PFSK-1 (cell line): ENCODE data around the gene ABHD6.

Experiments
- FOXP2 ChIP-seq: optimal IDR thresholded peaks from 2 replicates; pipeline ENCODE3; 2011; ENCODE audit warnings: borderline replicate concordance, control low read depth, inconsistent platforms; ENCODE audit not compliant: insufficient read depth; ENCODE audit errors: extremely low read length, extremely low read depth
- POLR2AphosphoS5 ChIP-seq: IDR thresholded peaks from 2 replicates; pipeline ENCODE4 v1.6.1; 2012; ENCODE audit warnings: low read depth, mild to moderate bottlenecking, control low read depth, low read length, moderate library complexity
- SIN3A ChIP-seq: IDR thresholded peaks from 2 replicates; pipeline ENCODE4 v1.6.1; 2012; ENCODE audit warnings: mild to moderate bottlenecking, low read length, moderate library complexity, borderline replicate concordance; ENCODE audit not compliant: insufficient read depth
- TF ChIP-seq, protein P1 (sequence below), 2 experiments: IDR thresholded peaks; 2 replicates each; pipeline versions ENCODE4 v1.6.1 to v1.8.0; 2011 to 2012; ENCODE audit warnings: low read depth in 2 of 2, low read length in 2 of 2, control low read depth in 1 of 2, inconsistent platforms in 1 of 2, mild to moderate bottlenecking in 1 of 2, moderate library complexity in 1 of 2; ENCODE audit not compliant: insufficient read depth in 1 of 2

DNA sequence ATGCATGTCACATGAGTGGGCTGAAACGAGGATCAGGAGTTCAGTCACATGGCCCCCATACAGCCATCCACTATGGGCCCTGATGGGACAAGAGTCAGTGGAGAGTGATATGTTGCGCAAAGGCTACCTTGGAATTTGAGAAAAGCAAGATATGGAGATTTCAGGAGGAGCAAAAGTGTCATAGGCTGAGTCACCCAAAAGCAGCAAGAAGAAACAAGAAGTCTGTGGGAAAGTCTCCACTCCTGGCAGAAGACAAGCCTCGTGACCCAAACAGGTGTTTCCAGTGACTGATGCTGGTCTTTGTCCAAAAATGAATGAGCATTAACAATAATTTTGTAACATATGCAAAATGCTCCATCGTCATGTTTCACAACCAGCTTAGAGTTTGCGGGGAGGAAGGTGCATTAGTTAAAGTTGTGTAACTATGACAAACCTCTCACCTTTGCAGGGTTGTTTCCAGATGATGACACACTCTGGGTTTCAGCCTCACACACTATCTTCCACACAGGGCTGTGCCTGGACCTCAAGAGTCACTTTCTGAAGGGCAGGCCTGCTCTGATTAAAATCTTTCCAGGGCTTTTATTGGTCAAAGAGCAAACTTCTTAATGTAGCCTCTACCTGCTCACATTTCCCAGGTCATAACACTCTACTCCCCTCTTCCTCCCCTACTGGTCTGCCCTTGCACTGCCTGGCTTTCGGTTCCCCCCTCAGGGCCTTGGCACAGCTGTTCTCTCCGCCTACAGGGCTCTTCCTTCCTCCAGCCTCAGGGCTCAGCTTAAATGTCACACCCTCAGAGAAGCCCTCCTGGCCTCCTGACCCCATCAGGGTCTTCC is 22.9 kb upstream of the ABHD6 start:
- TF ChIP-seq SIN3A = no peak
- no peak for TF ChIP-seq POLR2AphosphoS5
- TF ChIP-seq FOXP2 = no peak
- TF ChIP-seq, protein P1, sequence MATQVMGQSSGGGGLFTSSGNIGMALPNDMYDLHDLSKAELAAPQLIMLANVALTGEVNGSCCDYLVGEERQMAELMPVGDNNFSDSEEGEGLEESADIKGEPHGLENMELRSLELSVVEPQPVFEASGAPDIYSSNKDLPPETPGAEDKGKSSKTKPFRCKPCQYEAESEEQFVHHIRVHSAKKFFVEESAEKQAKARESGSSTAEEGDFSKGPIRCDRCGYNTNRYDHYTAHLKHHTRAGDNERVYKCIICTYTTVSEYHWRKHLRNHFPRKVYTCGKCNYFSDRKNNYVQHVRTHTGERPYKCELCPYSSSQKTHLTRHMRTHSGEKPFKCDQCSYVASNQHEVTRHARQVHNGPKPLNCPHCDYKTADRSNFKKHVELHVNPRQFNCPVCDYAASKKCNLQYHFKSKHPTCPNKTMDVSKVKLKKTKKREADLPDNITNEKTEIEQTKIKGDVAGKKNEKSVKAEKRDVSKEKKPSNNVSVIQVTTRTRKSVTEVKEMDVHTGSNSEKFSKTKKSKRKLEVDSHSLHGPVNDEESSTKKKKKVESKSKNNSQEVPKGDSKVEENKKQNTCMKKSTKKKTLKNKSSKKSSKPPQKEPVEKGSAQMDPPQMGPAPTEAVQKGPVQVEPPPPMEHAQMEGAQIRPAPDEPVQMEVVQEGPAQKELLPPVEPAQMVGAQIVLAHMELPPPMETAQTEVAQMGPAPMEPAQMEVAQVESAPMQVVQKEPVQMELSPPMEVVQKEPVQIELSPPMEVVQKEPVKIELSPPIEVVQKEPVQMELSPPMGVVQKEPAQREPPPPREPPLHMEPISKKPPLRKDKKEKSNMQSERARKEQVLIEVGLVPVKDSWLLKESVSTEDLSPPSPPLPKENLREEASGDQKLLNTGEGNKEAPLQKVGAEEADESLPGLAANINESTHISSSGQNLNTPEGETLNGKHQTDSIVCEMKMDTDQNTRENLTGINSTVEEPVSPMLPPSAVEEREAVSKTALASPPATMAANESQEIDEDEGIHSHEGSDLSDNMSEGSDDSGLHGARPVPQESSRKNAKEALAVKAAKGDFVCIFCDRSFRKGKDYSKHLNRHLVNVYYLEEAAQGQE (IDR thresholded peaks at IDR 0.05; ENCODE audit: insufficient read depth in 1 of 2, low read depth in 2 of 2, low read length in 2 of 2) = no peak
